Measurements from ENCODE around the gene TTC9B.

- TF ChIP-seq TBP (IDR thresholded peaks at IDR 0.05; ENCODE audit: low read depth, low read length) = no peak
- TF ChIP-seq CREB1 (IDR thresholded peaks at IDR 0.05) = no peak
- TF ChIP-seq YY1 (IDR thresholded peaks at IDR 0.05; ENCODE audit: low read depth, low read length) = no peak
- no peak for TF ChIP-seq CTCF (IDR thresholded peaks at IDR 0.05; ENCODE audit: control extremely low read depth in 1 of 3, insufficient read depth in 1 of 3, low read depth in 1 of 3, low read length in 3 of 3)
- TF ChIP-seq POLR2AphosphoS5 (IDR thresholded peaks at IDR 0.05; ENCODE audit: low read depth, low read length) = no peak
Observed at GRCh38 chr19:40239415-40240226, 21.4 kb upstream of the TTC9B start.

Measured in H1 (cell line).